HG02623 (cell line): ENCODE data around the gene IL19.
"Not testable (repeated sequence)": the region's sequence is repeated elsewhere in the genome, so short reads cannot be mapped to it uniquely, and the experiment has no call there.

Experiments used
- ATAC-seq: cut with Tn5 transposase; IDR thresholded peaks from one replicate; pipeline ENCODE4 v1.9.1; 2021; ENCODE audit warnings: moderate library complexity; ENCODE audit not compliant: unreplicated experiment

Gene IL19

GRCh38 chr1:206853696-206854095 is 83.1 kb downstream of the IL19 start:
- ATAC-seq = not testable (repeated sequence)

GRCh38 chr1:206854401-206855129 is 84.0 kb downstream of the IL19 start:
- ATAC-seq = no peak

GRCh38 chr1:206855859-206856258 is 85.3 kb downstream of the IL19 start:
- no peak for ATAC-seq

GRCh38 chr1:206856674-206857464 is 86.3 kb downstream of the IL19 start:
- ATAC-seq = no peak

GRCh38 chr1:206859082-206859521 is 88.5 kb downstream of the IL19 start:
- ATAC-seq = no peak

GRCh38 chr1:206860165-206860564 is 89.6 kb downstream of the IL19 start:
- no peak for ATAC-seq

- no peak for ATAC-seq
Measured at GRCh38 chr1:206863266-206863665, 92.7 kb downstream of the IL19 start.

GRCh38 chr1:206864939-206865671 is 94.5 kb downstream of the IL19 start, which contains the start of gene IL20:
Gene IL20 (plus strand): TSS chr1:206865623. CDS start chr1:206865853, 230 bp downstream.
- no peak for ATAC-seq

- no peak for ATAC-seq
Measured at GRCh38 chr1:206866062-206866461, 95.5 kb downstream of the IL19 start.

- no peak for ATAC-seq
Measured at GRCh38 chr1:206867239-206867638, 96.7 kb downstream of the IL19 start.

GRCh38 chr1:206867716-206868115 is 97.1 kb downstream of the IL19 start:
- ATAC-seq = no peak

- no peak for ATAC-seq
Measured at GRCh38 chr1:206868264-206868663, 97.7 kb downstream of the IL19 start.

- no peak for ATAC-seq
Measured at GRCh38 chr1:206872139-206872538, 101.6 kb downstream of the IL19 start.

GRCh38 chr1:206873603-206874188 is 103.1 kb downstream of the IL19 start:
- no peak for ATAC-seq

- no peak for ATAC-seq
Measured at GRCh38 chr1:206875752-206876377, 105.3 kb downstream of the IL19 start.

- no peak for ATAC-seq
Measured at GRCh38 chr1:206878456-206878855, 107.9 kb downstream of the IL19 start.

- ATAC-seq = no peak
Measured at GRCh38 chr1:206880314-206880713, 109.7 kb downstream of the IL19 start.

GRCh38 chr1:206882555-206882954 is 112.0 kb downstream of the IL19 start:
- ATAC-seq = no peak

GRCh38 chr1:206883160-206883559 is 112.6 kb downstream of the IL19 start:
- ATAC-seq = no peak

- ATAC-seq = no peak
Measured at GRCh38 chr1:206883876-206884275, 113.3 kb downstream of the IL19 start.
